NT2/D1 (cell line): Measurements from ENCODE around the gene GPC6.

ENCODE experiments used
- SUZ12 ChIP-seq: IDR thresholded peaks from 2 replicates; pipeline ENCODE4 v1.6.1; 2011; ENCODE audit not compliant: insufficient read length, insufficient read depth; ENCODE audit errors: extremely low read depth
- YY1 ChIP-seq: IDR thresholded peaks from 2 replicates; pipeline ENCODE4 v1.6.1; 2011; ENCODE audit not compliant: insufficient read length, insufficient read depth
- ZNF274 ChIP-seq: IDR thresholded peaks from 2 replicates; pipeline ENCODE4 v1.6.1; 2011; ENCODE audit warnings: mild to moderate bottlenecking, low read depth, low read length

- TF ChIP-seq SUZ12, result no peak
- no peak for TF ChIP-seq ZNF274
- TF ChIP-seq YY1, result no peak
Observed at GRCh38 chr13:93843082-93843481, 616.5 kb downstream of the GPC6 start.
